HepG2 (cell line): ENCODE data around the gene ATP11C. TPM values are rescaled to one million over a fixed set of nuclear protein-coding genes. Genes with fewer than 3 reads are reported as not detected.

Experiments
- ATAC-seq: fragments of 200-7000 bp; cut with Tn5 transposase; 3 replicates; pipeline ENCODE4 v1.9.1; 2020; ENCODE audit warnings: mild to moderate bottlenecking, moderate library complexity
- BruUV-seq: library from RNA; stranded (reverse); fragments of 400-500 nt; replicated peaks from 2 replicates; lab custom pipeline; 2021; lab: Mats Ljungman, UMichigan
- CTCF ChIA-PET: fragments of 300-600 bp; formaldehyde crosslinking; extraction: SDS; loops from one replicate; lab custom pipeline; 2021; ENCODE audit warnings: low total read pairs, inconsistent platforms, low intra/inter-chr PET ratio; lab: Yijun Ruan, JAX
- POLR2A ChIA-PET: fragments of 350-600 bp; sonication (Branson Sonifier 250); formaldehyde crosslinking; loops from one replicate; lab custom pipeline; 2020; ENCODE audit warnings: antibody characterized with exemption, inconsistent platforms; lab: Yijun Ruan, JAX
- DNase-seq: peaks from one replicate; pipeline ENCODE4 v3.0.0-alpha.2; 2015; ENCODE audit warnings: low spot score
- FAIRE-seq: peaks from 3 replicates; lab custom pipeline; 2011; peaks lifted over from hg19 to GRCh38; lab: Jason Lieb, UNC
- H2AFZ ChIP-seq: one replicate; pipeline ENCODE4 v1.6.1; 2011; ENCODE audit warnings: low read length, inconsistent platforms
- H3K27ac ChIP-seq: fragments of 300-600 bp; 3 replicates; pipeline ENCODE4 v1.8.0; 2011; ENCODE audit warnings: mixed run types, mild to moderate bottlenecking, mixed read lengths, low read length, inconsistent platforms; ENCODE audit not compliant: insufficient read depth; ENCODE audit errors: extremely low read length
- H3K27me3 ChIP-seq, 2 experiments: fragments of 200-600 bp in 1 of 2; 2 replicates in 1 of 2; 3 replicates in 1 of 2; pipeline versions ENCODE4 v1.6.0 to v1.8.0; 2011; ENCODE audit warnings: low read length in 2 of 2, mild to moderate bottlenecking in 2 of 2, moderate library complexity in 2 of 2, inconsistent platforms in 1 of 2; ENCODE audit not compliant: insufficient read depth in 2 of 2, control insufficient read depth in 1 of 2
- H3K36me3 ChIP-seq, 2 experiments: fragments of 200-600 bp in 1 of 2; replicated peaks in 1 of 2; 2 replicates in 1 of 2; 3 replicates in 1 of 2; pipeline versions ENCODE4 v1.5.1 to v1.8.0; 2011; ENCODE audit warnings: low read length in 2 of 2, inconsistent platforms in 1 of 2; ENCODE audit not compliant: insufficient read depth in 2 of 2, control insufficient read depth in 1 of 2
- H3K4me1 ChIP-seq: 2 replicates; pipeline ENCODE4 v1.5.1; 2012; ENCODE audit warnings: low read length, inconsistent platforms; ENCODE audit not compliant: insufficient read depth
- H3K4me2 ChIP-seq: 2 replicates; pipeline ENCODE4 v1.6.0; 2011; ENCODE audit warnings: low read depth, low read length, inconsistent platforms
- H3K4me3 ChIP-seq, 3 experiments: fragments of 200-600 bp in 1 of 3; sonication (generic), shearing (Covaris generic) in 1 of 3; replicated peaks in 1 of 3; 2 replicates each; pipeline ENCODE4 v1.5.1; 2011 to 2016; ENCODE audit warnings: low read length in 3 of 3, inconsistent platforms in 2 of 3, low read depth in 2 of 3, mild to moderate bottlenecking in 2 of 3, control low read depth in 1 of 3, mixed read lengths in 1 of 3; ENCODE audit not compliant: insufficient read depth in 1 of 3
- H3K79me2 ChIP-seq: one replicate; pipeline ENCODE4 v1.6.1; 2011; ENCODE audit warnings: low read length, inconsistent platforms; ENCODE audit not compliant: insufficient read depth
- H3K9ac ChIP-seq: 2 replicates; pipeline ENCODE4 v1.6.0; 2011; ENCODE audit warnings: mild to moderate bottlenecking, low read depth, low read length, inconsistent platforms; ENCODE audit not compliant: insufficient read depth
- H3K9me3 ChIP-seq: 2 replicates; pipeline ENCODE4 v1.5.1; 2012; ENCODE audit warnings: mild to moderate bottlenecking, low read length
- H4K20me1 ChIP-seq: 2 replicates; pipeline ENCODE4 v1.6.0; 2011; ENCODE audit warnings: inconsistent platforms, mild to moderate bottlenecking, low read length, moderate library complexity; ENCODE audit not compliant: insufficient read depth
- HOXA5 ChIP-seq: sonication (generic); formaldehyde crosslinking; IDR thresholded peaks from 2 replicates; pipeline ENCODE4 v1.4.0; 2020; ENCODE audit warnings: missing genetic modification reagents
- ISL2 ChIP-seq: sonication (generic); formaldehyde crosslinking; IDR thresholded peaks from 2 replicates; pipeline ENCODE4 v1.5.0; 2020; ENCODE audit warnings: missing genetic modification reagents
- KDM2A ChIP-seq: sonication (generic); formaldehyde crosslinking; IDR thresholded peaks from 2 replicates; pipeline ENCODE4 v1.4.0; 2020; ENCODE audit warnings: low read depth, missing genetic modification reagents, borderline replicate concordance
- XRCC5 ChIP-seq: fragments of 200-400 bp; formaldehyde crosslinking; optimal IDR thresholded peaks from 2 replicates; pipeline ENCODE3; 2017; ENCODE audit warnings: mild to moderate bottlenecking, low read length
- ZFP41 ChIP-seq: sonication (generic); formaldehyde crosslinking; IDR thresholded peaks from 2 replicates; pipeline ENCODE4 v1.4.0; 2020; ENCODE audit warnings: mild to moderate bottlenecking, missing genetic modification reagents, borderline replicate concordance
- ZNF672 ChIP-seq: sonication (generic); formaldehyde crosslinking; IDR thresholded peaks from 2 replicates; pipeline ENCODE4 v1.8.1; 2022; ENCODE audit warnings: missing genetic modification reagents
- WGBS: methylation state at CpG from one replicate; pipeline ENCODE4 v1.1.6; 2017; ENCODE audit warnings: low lambda C conversion rate; 5-methylcytosine and 5-hydroxymethylcytosine counted together
- in situ Hi-C: cut with HindIII; loops from 2 replicates; pipeline ENCODE4 v1.10.0; 2017; ENCODE audit warnings: low pct_unique_long_range_greater_than_20kb; ENCODE audit not compliant: extremely low pct_ligation_motif_present
- intact Hi-C: fragments of 100-400 bp; cut with micrococcal nuclease; formaldehyde crosslinking; loops from one replicate; pipeline ENCODE4 v1.10.0; 2022; ENCODE audit not compliant: unreplicated experiment
- polyA plus RNA-seq, 8 experiments: library from polyadenylated mRNA; depleted of rRNA in 3 of 8; stranded (reverse) in 7 of 8; unstranded in 1 of 8; fragments of >200 nt; fragmentation: Illumina TruSeq in 4 of 8; extraction: Trizol in 4 of 8; gene quantifications; 2 replicates each; pipeline versions ENCODE4 v1.2.1 to v1.2.3, GENCODE V29; 2011 to 2016; ENCODE audit warnings: low read depth in 4 of 8, missing spikeins in 1 of 8, mixed read lengths in 1 of 8; ENCODE audit not compliant: insufficient read depth in 1 of 8
- total RNA-seq, 5 experiments: library from RNA; depleted of rRNA; stranded (reverse); fragments of >200 nt; fragmentation: Illumina TruSeq; extraction: Trizol; gene quantifications; 2 replicates each; pipeline ENCODE4 v1.2.3, GENCODE V29; 2016; ENCODE audit warnings: low read depth in 1 of 5
- TF ChIP-seq, protein P1 (sequence below): sonication (generic); formaldehyde crosslinking; IDR thresholded peaks from 2 replicates; pipeline ENCODE4 v1.8.0; 2022; ENCODE audit warnings: missing genetic modification reagents, mild to moderate bottlenecking, moderate library complexity, borderline replicate concordance
- TF ChIP-seq, protein P2 (sequence below): sonication (generic); formaldehyde crosslinking; IDR thresholded peaks from 2 replicates; pipeline ENCODE4 v1.4.0; 2020; ENCODE audit warnings: mild to moderate bottlenecking, missing genetic modification reagents

ATP11C gene
- total and polyA plus RNA-seq, 2 of the 13 experiments (the other 11 are each of a cell fraction or from before 2014, with no cell fraction given): 8.5 to 16.9 TPM

DNA sequence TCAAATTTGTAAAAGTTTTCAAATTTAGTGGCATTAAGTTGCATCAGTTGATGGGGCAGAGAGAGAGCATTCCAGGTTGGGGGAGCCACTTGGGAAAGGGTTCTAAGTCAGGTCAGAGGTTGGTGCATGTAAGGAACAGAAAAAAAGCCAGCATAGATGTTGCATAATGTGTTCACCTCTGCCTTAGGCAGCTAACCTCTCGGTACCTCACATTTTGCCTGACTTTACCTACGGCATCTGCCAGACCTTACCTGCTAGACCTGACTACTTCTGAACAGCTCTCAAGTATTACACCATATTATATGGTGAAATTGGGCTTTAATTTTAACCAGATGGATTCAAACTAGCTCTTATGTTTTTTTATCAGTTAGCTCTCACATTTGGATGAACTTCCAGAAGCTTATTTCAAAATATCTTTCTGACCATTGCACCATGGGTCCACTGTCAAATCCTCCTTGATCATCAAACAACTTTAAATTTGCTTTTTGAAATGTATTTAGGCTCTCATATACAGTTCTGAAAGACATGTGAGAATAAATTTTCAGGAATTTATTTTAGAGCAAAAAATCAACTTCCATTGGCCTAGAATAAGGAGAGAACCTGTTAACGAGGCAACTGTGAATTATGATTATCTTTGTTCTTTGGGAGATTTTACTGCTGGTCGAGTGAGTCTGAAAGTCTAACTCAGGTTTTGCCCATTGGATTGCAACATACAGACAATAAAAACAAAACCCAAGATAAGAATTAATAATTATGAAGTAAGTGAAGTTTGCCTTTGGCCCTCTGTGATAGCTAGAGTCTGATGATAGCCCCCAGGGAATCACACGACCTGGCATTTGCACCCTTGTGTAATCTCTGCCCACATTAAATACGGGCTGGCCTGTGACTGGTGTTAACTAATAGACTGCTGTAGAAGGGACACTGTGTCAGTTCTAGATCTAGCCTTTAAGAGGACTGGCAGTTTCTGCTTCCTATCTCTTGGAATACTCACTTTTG lies 40.1 kb upstream of the ATP11C start:
- WGBS: 0% methylated on average over 3 of the region's 6 CpGs
- Histone ChIP-seq H3K9me3 (no peaks in the 10 kb centered on the region), H3K36me3 (no peaks in the 10 kb centered on the region), H3K27ac (no peak overlapping the region), H2AFZ (no peak overlapping the region), H4K20me1 (no peaks in the 10 kb centered on the region), H3K79me2 (no peaks in the 10 kb centered on the region), H3K27me3 (no peaks in the 10 kb centered on the region), H3K4me1 (no peaks in the 10 kb centered on the region), H3K4me3 (no peak overlapping the region), H3K9ac (no peak overlapping the region), H3K4me2 (no peak overlapping the region)
- BruUV-seq: no TSS peak
- ChIA-PET CTCF (no interaction called here), POLR2A (no interaction called here)
- intact Hi-C loops: no loop called here
- FAIRE-seq: no peak
- DNase-seq: no peak
- TF ChIP-seq ZNF672 (CRISPR knock-in tag) (no peak), XRCC5 (no peak), ISL2 (CRISPR knock-in tag) (no peak), HOXA5 (CRISPR knock-in tag) (no peak), ZFP41 (CRISPR knock-in tag) (no peak), KDM2A (CRISPR knock-in tag) (no peak)
- TF ChIP-seq, protein P1, sequence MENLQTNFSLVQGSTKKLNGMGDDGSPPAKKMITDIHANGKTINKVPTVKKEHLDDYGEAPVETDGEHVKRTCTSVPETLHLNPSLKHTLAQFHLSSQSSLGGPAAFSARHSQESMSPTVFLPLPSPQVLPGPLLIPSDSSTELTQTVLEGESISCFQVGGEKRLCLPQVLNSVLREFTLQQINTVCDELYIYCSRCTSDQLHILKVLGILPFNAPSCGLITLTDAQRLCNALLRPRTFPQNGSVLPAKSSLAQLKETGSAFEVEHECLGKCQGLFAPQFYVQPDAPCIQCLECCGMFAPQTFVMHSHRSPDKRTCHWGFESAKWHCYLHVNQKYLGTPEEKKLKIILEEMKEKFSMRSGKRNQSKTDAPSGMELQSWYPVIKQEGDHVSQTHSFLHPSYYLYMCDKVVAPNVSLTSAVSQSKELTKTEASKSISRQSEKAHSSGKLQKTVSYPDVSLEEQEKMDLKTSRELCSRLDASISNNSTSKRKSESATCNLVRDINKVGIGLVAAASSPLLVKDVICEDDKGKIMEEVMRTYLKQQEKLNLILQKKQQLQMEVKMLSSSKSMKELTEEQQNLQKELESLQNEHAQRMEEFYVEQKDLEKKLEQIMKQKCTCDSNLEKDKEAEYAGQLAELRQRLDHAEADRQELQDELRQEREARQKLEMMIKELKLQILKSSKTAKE (CRISPR knock-in tag): no peak
- TF ChIP-seq, protein P2, sequence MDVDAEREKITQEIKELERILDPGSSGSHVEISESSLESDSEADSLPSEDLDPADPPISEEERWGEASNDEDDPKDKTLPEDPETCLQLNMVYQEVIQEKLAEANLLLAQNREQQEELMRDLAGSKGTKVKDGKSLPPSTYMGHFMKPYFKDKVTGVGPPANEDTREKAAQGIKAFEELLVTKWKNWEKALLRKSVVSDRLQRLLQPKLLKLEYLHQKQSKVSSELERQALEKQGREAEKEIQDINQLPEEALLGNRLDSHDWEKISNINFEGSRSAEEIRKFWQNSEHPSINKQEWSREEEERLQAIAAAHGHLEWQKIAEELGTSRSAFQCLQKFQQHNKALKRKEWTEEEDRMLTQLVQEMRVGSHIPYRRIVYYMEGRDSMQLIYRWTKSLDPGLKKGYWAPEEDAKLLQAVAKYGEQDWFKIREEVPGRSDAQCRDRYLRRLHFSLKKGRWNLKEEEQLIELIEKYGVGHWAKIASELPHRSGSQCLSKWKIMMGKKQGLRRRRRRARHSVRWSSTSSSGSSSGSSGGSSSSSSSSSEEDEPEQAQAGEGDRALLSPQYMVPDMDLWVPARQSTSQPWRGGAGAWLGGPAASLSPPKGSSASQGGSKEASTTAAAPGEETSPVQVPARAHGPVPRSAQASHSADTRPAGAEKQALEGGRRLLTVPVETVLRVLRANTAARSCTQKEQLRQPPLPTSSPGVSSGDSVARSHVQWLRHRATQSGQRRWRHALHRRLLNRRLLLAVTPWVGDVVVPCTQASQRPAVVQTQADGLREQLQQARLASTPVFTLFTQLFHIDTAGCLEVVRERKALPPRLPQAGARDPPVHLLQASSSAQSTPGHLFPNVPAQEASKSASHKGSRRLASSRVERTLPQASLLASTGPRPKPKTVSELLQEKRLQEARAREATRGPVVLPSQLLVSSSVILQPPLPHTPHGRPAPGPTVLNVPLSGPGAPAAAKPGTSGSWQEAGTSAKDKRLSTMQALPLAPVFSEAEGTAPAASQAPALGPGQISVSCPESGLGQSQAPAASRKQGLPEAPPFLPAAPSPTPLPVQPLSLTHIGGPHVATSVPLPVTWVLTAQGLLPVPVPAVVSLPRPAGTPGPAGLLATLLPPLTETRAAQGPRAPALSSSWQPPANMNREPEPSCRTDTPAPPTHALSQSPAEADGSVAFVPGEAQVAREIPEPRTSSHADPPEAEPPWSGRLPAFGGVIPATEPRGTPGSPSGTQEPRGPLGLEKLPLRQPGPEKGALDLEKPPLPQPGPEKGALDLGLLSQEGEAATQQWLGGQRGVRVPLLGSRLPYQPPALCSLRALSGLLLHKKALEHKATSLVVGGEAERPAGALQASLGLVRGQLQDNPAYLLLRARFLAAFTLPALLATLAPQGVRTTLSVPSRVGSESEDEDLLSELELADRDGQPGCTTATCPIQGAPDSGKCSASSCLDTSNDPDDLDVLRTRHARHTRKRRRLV: no peak
- ATAC-seq: no peak
- in situ Hi-C loops: no loop called here
